H1 (cell line): ENCODE data around the gene DOP1B. TPM values are rescaled to one million over a fixed set of nuclear protein-coding genes. Genes with fewer than 3 reads are reported as not detected.
A peak's percentile ranks its signal among the peaks of the same experiment; 100 is the strongest.

Experiments used
- E2F6 ChIP-seq: IDR thresholded peaks from 2 replicates; pipeline ENCODE4 v1.6.1; 2012; ENCODE audit warnings: inconsistent platforms
- EZH2 ChIP-seq: fragments of 200-600 bp; sonication (generic); IDR thresholded peaks from 2 replicates; pipeline ENCODE4 v1.7.1; 2012; ENCODE audit warnings: low read depth, mild to moderate bottlenecking, moderate library complexity, low read length, inconsistent platforms; ENCODE audit not compliant: severe bottlenecking
- JUND ChIP-seq: IDR thresholded peaks from 2 replicates; pipeline ENCODE4 v1.6.1; 2011; ENCODE audit warnings: mild to moderate bottlenecking, improper control_type of control experiment, low read length
- PHF8 ChIP-seq: fragments of 200-600 bp; sonication (generic); conservative IDR thresholded peaks from 2 replicates; pipeline ENCODE4 v1.7.1; 2012; ENCODE audit warnings: low read depth, mild to moderate bottlenecking, inconsistent platforms, low read length, moderate library complexity
- POLR2AphosphoS5 ChIP-seq: IDR thresholded peaks from 2 replicates; pipeline ENCODE4 v1.6.1; 2011; ENCODE audit warnings: low read depth, low read length
- SUZ12 ChIP-seq: fragments of 200-600 bp; sonication (generic); IDR thresholded peaks from 2 replicates; pipeline ENCODE4 v1.6.1; 2012; ENCODE audit warnings: mild to moderate bottlenecking, inconsistent platforms, low read length, moderate library complexity, mixed read lengths
- TBP ChIP-seq: IDR thresholded peaks from 2 replicates; pipeline ENCODE4 v1.6.1; 2011; ENCODE audit warnings: low read depth, low read length, improper control_type of control experiment
- TEAD4 ChIP-seq: IDR thresholded peaks from 2 replicates; pipeline ENCODE4 v1.6.1; 2012; ENCODE audit warnings: low read depth, low read length, inconsistent platforms, mixed read lengths
- polyA plus RNA-seq, 7 experiments: library from polyadenylated mRNA; depleted of rRNA in 3 of 7; stranded (reverse) in 5 of 7; unstranded in 2 of 7; fragments of >200 nt in 5 of 7; fragments of 200-250 nt in 2 of 7; gene quantifications; 1 replicate in 5 of 7; 2 replicates in 1 of 7; 4 replicates in 1 of 7; pipeline versions ENCODE4 v1.2.1 to v1.2.3, GENCODE V29; 2011 to 2013; ENCODE audit warnings: missing spikeins in 2 of 7, mixed read lengths in 2 of 7
- total RNA-seq: library from RNA; stranded (reverse); fragmentation: NEBNext Ultra II Directional; extraction: Animal tissue kit (Norgen Biotek cat#: 25700); gene quantifications from 2 replicates; pipeline ENCODE4 v1.2.1, GENCODE V29; 2021
- TF ChIP-seq, protein P1 (sequence below): IDR thresholded peaks from 2 replicates; pipeline ENCODE4 v1.6.1; 2012; ENCODE audit warnings: inconsistent platforms

DOP1B gene
- total and polyA plus RNA-seq, 2 of the 8 experiments (the other 6 are each of a cell fraction or from before 2014, with no cell fraction given): 2.8 to 9.9 TPM

- TF ChIP-seq EZH2: peak; percentile 35
- peak; percentile 92 for TF ChIP-seq POLR2AphosphoS5
- TF ChIP-seq PHF8: peak; percentile 71
- no peak for TF ChIP-seq JUND
- TF ChIP-seq, protein P1, sequence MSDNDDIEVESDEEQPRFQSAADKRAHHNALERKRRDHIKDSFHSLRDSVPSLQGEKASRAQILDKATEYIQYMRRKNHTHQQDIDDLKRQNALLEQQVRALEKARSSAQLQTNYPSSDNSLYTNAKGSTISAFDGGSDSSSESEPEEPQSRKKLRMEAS: no peak
- TF ChIP-seq SUZ12: peak; percentile 46; the same call in 1 of the 2 replicates
- peak; percentile 28 for TF ChIP-seq E2F6
- no peak for TF ChIP-seq TEAD4
- peak; percentile 91 for TF ChIP-seq TBP
These were observed 853 bp upstream of the DOP1B start (continued) for GRCh38 chr21:36155603-36156338.
